HepG2 (cell line): Measurements from ENCODE around the gene OCSTAMP. TPM values are rescaled to one million over a fixed set of nuclear protein-coding genes. Genes with fewer than 3 reads are reported as not detected.

ENCODE experiments used
- ARNTL ChIP-seq: sonication (generic); formaldehyde crosslinking; IDR thresholded peaks from 2 replicates; pipeline ENCODE4 v1.4.0; 2020; ENCODE audit warnings: mild to moderate bottlenecking, missing genetic modification reagents
- GRHL1 ChIP-seq: sonication (generic); formaldehyde crosslinking; conservative IDR thresholded peaks from 2 replicates; pipeline ENCODE4 v1.8.0; 2022; ENCODE audit warnings: missing genetic modification reagents
- HDAC2 ChIP-seq: sonication (generic); formaldehyde crosslinking; IDR thresholded peaks from 2 replicates; pipeline ENCODE4 v1.4.0; 2020; ENCODE audit warnings: missing genetic modification reagents
- KLF9 ChIP-seq: IDR thresholded peaks from 2 replicates; pipeline ENCODE4 v1.6.1; 2016; ENCODE audit warnings: low read depth
- MXI1 ChIP-seq: IDR thresholded peaks from 3 replicates; pipeline ENCODE4 v1.6.1; 2012; ENCODE audit warnings: low read depth, low read length, inconsistent platforms, borderline replicate concordance
- PHF8 ChIP-seq: sonication (generic); formaldehyde crosslinking; IDR thresholded peaks from 2 replicates; pipeline ENCODE4 v1.5.0; 2020; ENCODE audit warnings: missing genetic modification reagents
- ZFP82 ChIP-seq: sonication (generic); formaldehyde crosslinking; IDR thresholded peaks from 2 replicates; pipeline ENCODE4 v1.5.1; 2020; ENCODE audit warnings: mild to moderate bottlenecking, missing genetic modification reagents, borderline replicate concordance
- ZNF121 ChIP-seq: sonication (generic); formaldehyde crosslinking; IDR thresholded peaks from 2 replicates; pipeline ENCODE4 v1.5.0; 2020; ENCODE audit warnings: mild to moderate bottlenecking, missing genetic modification reagents
- ZNF20 ChIP-seq: sonication (generic); formaldehyde crosslinking; IDR thresholded peaks from 2 replicates; pipeline ENCODE4 v1.4.0; 2020; ENCODE audit warnings: mild to moderate bottlenecking, moderate library complexity, missing genetic modification reagents
- ZNF543 ChIP-seq: sonication (generic); formaldehyde crosslinking; IDR thresholded peaks from 2 replicates; pipeline ENCODE4 v1.4.0; 2020; ENCODE audit warnings: mild to moderate bottlenecking, missing genetic modification reagents
- ZNF564 ChIP-seq: sonication (generic); formaldehyde crosslinking; IDR thresholded peaks from 2 replicates; pipeline ENCODE4 v1.8.1; 2023; ENCODE audit warnings: mild to moderate bottlenecking, missing genetic modification reagents
- ZNF597 ChIP-seq: sonication (generic); formaldehyde crosslinking; IDR thresholded peaks from 2 replicates; pipeline ENCODE4 v1.5.0; 2020; ENCODE audit warnings: missing genetic modification reagents
- ZNF616 ChIP-seq: sonication (generic); formaldehyde crosslinking; IDR thresholded peaks from 2 replicates; pipeline ENCODE4 v1.5.0; 2020; ENCODE audit warnings: low read depth, mild to moderate bottlenecking, missing genetic modification reagents
- polyA plus RNA-seq, 8 experiments: library from polyadenylated mRNA; depleted of rRNA in 3 of 8; stranded (reverse) in 7 of 8; unstranded in 1 of 8; fragments of >200 nt; fragmentation: Illumina TruSeq in 4 of 8; extraction: Trizol in 4 of 8; gene quantifications; 2 replicates each; pipeline versions ENCODE4 v1.2.1 to v1.2.3, GENCODE V29; 2011 to 2016; ENCODE audit warnings: low read depth in 4 of 8, missing spikeins in 1 of 8, mixed read lengths in 1 of 8; ENCODE audit not compliant: insufficient read depth in 1 of 8
- total RNA-seq, 5 experiments: library from RNA; depleted of rRNA; stranded (reverse); fragments of >200 nt; fragmentation: Illumina TruSeq; extraction: Trizol; gene quantifications; 2 replicates each; pipeline ENCODE4 v1.2.3, GENCODE V29; 2016; ENCODE audit warnings: low read depth in 1 of 5
- TF ChIP-seq, protein P1 (sequence below): sonication (generic); formaldehyde crosslinking; IDR thresholded peaks from 2 replicates; pipeline ENCODE4 v1.4.0; 2020; ENCODE audit warnings: missing genetic modification reagents
- TF ChIP-seq, protein P2 (sequence below): sonication (generic); formaldehyde crosslinking; IDR thresholded peaks from 2 replicates; pipeline ENCODE4 v1.4.0; 2020; ENCODE audit warnings: missing genetic modification reagents, borderline replicate concordance
- TF ChIP-seq, protein P3 (sequence below): sonication (generic); formaldehyde crosslinking; IDR thresholded peaks from 2 replicates; pipeline ENCODE4 v1.4.0; 2020; ENCODE audit warnings: missing genetic modification reagents

The OCSTAMP gene
- total and polyA plus RNA-seq, 2 of the 13 experiments (the other 11 are each of a cell fraction or from before 2014, with no cell fraction given), result not detected

DNA sequence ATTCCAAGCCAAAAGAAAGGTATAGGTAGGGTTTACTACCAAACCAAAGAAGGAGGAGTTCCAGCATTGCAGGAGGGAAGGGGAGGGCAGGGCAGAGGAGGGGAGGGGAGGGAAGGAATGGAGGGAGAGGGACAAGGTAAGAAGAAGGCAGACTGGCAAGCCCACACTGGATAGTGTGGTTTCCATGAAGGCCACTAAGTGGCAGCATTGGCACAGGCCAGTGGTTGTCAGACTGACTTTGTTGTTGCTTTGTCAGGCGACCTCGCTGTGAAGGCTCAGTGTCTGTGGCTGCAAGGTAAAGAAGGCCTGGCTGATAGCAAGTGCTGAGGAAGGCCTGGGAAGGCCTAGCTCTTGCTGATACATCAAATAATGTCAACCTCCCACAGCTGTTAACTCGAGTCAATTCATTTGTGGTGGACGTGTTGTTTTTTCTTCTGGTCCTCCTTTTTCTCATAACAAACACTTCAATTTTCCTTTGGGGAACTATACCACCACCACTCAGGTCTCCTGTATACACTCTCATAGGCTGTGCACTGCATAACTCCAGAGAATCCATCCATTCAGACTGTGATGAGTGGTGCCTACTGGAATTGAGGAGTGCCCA is 29.4 kb downstream of the OCSTAMP start (continued):
- TF ChIP-seq, protein P1, sequence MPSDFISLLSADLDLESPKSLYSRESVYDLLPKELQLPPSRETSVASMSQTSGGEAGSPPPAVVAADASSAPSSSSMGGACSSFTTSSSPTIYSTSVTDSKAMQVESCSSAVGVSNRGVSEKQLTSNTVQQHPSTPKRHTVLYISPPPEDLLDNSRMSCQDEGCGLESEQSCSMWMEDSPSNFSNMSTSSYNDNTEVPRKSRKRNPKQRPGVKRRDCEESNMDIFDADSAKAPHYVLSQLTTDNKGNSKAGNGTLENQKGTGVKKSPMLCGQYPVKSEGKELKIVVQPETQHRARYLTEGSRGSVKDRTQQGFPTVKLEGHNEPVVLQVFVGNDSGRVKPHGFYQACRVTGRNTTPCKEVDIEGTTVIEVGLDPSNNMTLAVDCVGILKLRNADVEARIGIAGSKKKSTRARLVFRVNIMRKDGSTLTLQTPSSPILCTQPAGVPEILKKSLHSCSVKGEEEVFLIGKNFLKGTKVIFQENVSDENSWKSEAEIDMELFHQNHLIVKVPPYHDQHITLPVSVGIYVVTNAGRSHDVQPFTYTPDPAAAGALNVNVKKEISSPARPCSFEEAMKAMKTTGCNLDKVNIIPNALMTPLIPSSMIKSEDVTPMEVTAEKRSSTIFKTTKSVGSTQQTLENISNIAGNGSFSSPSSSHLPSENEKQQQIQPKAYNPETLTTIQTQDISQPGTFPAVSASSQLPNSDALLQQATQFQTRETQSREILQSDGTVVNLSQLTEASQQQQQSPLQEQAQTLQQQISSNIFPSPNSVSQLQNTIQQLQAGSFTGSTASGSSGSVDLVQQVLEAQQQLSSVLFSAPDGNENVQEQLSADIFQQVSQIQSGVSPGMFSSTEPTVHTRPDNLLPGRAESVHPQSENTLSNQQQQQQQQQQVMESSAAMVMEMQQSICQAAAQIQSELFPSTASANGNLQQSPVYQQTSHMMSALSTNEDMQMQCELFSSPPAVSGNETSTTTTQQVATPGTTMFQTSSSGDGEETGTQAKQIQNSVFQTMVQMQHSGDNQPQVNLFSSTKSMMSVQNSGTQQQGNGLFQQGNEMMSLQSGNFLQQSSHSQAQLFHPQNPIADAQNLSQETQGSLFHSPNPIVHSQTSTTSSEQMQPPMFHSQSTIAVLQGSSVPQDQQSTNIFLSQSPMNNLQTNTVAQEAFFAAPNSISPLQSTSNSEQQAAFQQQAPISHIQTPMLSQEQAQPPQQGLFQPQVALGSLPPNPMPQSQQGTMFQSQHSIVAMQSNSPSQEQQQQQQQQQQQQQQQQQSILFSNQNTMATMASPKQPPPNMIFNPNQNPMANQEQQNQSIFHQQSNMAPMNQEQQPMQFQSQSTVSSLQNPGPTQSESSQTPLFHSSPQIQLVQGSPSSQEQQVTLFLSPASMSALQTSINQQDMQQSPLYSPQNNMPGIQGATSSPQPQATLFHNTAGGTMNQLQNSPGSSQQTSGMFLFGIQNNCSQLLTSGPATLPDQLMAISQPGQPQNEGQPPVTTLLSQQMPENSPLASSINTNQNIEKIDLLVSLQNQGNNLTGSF (CRISPR knock-in tag), result no peak
- TF ChIP-seq ZNF20 (CRISPR knock-in tag) (no peak), ZNF543 (CRISPR knock-in tag) (no peak), ZNF564 (CRISPR knock-in tag) (no peak), KLF9 (CRISPR knock-in tag) (no peak), PHF8 (no peak), ZNF121 (CRISPR knock-in tag) (0 out of 2 replicates have a peak, but pooled peaks have one; percentile 52), GRHL1 (CRISPR knock-in tag) (no peak), ZNF597 (CRISPR knock-in tag) (no peak), ZFP82 (CRISPR knock-in tag) (no peak), ZNF616 (CRISPR knock-in tag) (no peak), MXI1 (0 out of 3 replicates have a peak, but pooled peaks have one; percentile 44), ARNTL (CRISPR knock-in tag) (no peak), HDAC2 (CRISPR knock-in tag) (0 out of 2 replicates have a peak, but pooled peaks have one; percentile 50)
- TF ChIP-seq, protein P2, sequence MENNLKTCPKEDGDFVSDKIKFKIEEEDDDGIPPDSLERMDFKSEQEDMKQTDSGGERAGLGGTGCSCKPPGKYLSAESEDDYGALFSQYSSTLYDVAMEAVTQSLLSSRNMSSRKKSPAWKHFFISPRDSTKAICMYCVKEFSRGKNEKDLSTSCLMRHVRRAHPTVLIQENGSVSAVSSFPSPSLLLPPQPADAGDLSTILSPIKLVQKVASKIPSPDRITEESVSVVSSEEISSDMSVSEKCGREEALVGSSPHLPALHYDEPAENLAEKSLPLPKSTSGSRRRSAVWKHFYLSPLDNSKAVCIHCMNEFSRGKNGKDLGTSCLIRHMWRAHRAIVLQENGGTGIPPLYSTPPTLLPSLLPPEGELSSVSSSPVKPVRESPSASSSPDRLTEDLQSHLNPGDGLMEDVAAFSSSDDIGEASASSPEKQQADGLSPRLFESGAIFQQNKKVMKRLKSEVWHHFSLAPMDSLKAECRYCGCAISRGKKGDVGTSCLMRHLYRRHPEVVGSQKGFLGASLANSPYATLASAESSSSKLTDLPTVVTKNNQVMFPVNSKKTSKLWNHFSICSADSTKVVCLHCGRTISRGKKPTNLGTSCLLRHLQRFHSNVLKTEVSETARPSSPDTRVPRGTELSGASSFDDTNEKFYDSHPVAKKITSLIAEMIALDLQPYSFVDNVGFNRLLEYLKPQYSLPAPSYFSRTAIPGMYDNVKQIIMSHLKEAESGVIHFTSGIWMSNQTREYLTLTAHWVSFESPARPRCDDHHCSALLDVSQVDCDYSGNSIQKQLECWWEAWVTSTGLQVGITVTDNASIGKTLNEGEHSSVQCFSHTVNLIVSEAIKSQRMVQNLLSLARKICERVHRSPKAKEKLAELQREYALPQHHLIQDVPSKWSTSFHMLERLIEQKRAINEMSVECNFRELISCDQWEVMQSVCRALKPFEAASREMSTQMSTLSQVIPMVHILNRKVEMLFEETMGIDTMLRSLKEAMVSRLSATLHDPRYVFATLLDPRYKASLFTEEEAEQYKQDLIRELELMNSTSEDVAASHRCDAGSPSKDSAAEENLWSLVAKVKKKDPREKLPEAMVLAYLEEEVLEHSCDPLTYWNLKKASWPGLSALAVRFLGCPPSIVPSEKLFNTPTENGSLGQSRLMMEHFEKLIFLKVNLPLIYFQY (CRISPR knock-in tag), result no peak
- TF ChIP-seq, protein P3, sequence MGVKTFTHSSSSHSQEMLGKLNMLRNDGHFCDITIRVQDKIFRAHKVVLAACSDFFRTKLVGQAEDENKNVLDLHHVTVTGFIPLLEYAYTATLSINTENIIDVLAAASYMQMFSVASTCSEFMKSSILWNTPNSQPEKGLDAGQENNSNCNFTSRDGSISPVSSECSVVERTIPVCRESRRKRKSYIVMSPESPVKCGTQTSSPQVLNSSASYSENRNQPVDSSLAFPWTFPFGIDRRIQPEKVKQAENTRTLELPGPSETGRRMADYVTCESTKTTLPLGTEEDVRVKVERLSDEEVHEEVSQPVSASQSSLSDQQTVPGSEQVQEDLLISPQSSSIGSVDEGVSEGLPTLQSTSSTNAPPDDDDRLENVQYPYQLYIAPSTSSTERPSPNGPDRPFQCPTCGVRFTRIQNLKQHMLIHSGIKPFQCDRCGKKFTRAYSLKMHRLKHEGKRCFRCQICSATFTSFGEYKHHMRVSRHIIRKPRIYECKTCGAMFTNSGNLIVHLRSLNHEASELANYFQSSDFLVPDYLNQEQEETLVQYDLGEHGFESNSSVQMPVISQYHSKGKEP (CRISPR knock-in tag), result no peak
